ENCODE results near the gene RPL22.
A peak's percentile ranks its signal among the peaks of the same experiment; 100 is the strongest.

Gene RPL22

GRCh38 chr1:6171548-6172124 lies 27.8 kb downstream of the RPL22 start:
- no peak for DNase-seq

- DNase-seq = no peak
Measured at GRCh38 chr1:6170742-6171201, 28.6 kb downstream of the RPL22 start.

DNA sequence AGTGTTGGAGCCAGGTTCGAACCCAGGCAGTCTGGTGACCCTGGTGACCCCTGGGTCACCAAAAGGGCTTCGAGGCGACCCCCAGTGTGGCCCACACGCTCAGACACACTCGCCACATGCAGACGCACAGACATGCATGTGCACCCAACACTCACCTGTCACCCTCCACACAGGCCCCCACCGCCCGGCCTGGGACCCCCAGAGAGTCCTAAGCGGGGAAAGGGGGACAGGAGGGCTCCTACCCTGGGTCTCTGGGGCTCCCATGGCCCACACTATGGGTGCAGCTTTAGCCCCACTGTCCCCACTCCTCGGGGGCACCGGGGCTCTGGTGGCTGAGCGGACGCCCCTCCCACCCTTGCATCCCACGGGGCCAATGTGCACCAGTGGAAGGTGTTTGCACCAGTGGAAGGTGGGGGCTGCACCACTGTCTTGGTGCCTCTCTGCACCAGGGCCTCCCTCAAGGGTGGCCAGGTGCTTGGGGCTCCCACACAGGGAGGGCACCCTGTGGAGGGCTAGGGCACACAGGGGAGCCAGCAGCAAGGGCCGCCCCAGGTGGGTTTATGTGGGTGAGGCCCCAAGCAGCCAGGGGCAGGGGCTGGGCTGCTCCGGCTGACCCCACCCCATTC lies 29.2 kb downstream of the RPL22 start:
- DNase-seq = no peak

GRCh38 chr1:6168947-6169586 lies 30.3 kb downstream of the RPL22 start:
- DNase-seq = no peak

DNA sequence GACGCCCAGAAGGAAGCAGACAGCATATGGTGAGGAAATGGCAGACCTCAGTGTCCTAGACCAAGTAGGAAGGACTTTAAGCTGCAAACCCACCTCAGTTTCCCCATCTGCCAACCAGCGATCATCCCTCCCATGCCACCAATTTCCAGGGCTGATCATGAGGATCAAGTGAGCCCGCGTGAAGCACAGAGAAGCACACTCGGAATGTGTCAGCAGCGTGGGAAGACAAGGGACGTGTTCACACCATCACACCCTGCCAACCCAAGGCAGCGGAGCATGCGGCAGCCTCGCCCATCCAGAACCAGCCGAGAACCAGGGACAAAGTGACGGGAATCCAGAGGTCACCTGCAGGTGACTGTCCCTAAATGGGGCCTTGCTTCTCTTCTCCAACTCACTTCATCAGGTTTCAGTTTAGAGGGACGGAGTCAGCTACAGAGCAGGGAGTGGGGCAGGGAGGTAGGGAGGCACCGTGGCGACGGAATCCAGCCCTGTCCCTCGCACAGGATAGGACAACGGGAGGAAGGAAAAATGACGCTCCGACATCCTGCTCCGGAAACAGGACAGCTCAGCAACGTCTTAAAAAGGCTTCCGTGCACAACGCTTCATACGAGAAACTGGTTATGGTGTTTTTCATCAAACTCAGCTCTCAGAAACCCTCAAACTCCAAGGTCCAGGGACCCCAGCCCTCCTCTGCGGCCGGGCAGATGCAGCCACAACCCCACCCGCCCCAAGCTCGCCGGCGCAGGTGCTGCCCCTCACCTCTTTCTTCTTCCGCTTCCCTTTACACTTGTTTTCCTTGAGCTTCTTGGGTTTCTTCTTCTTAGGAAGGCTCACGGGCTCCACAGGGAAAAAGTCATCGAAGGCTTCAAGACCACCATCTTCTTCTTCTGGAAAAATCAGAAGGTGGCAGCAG lies 31.7 kb downstream of the RPL22 start:
- no peak for DNase-seq

DNA sequence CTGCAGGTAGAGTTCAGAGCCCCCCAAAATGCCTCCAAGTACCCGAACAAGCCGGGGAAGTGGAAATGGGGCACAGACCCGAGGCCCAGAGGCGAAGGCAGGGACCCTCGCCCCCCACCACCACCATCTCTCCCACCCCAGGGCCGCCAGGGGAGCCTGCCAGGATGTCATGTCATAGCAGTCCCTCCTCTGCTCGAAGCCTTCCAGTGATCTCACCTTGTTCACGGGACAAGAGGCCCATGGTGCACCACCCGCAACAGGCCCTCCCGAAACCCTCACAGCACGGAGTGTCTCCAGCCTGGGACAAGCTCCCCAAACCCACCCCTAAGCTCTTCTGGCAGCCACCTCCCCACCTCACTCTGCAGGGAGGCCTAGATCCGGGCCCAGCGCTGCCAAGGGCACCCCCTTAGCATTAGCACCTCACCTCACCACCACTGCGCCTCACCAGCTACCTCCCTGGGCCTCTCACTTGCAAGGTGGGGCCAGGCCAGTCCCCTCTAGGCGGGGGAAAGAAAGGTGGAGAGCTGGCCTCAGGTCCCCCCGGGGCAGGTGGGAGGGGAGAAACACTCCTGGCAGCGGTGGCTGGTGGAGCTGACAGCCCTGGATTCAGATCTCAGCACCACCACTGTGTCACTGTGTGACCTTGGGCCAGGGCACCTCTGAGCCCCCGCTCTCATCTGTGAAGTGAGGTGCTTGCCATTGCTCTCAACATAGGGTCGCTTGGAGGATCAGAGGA lies 32.6 kb downstream of the RPL22 start:
- no peak for DNase-seq

DNA sequence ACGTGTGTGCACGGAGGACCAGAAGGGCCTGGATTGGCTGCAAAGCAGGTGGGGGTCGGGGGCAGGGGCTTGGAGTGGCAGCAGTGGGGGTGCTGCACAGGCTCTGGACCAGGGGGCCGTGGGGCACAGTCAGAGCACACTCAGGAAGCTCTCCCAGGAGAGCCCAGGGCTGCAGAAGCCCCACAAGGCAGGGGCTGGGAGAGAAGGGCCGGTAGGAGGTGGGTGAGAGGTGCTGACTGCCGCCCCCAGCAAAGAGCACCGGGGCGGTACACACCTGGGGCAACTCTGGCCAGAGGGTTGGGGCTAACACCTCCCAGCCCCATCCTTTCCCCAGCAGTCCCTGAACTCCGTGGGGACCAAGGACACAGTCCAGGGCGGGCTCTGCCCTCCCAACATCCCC lies 33.2 kb downstream of the RPL22 start:
- no peak for DNase-seq

GRCh38 chr1:6165441-6165985 lies 33.9 kb downstream of the RPL22 start:
- no peak for DNase-seq

- no peak for DNase-seq
Measured at GRCh38 chr1:6165027-6165426, 34.4 kb downstream of the RPL22 start.

DNA sequence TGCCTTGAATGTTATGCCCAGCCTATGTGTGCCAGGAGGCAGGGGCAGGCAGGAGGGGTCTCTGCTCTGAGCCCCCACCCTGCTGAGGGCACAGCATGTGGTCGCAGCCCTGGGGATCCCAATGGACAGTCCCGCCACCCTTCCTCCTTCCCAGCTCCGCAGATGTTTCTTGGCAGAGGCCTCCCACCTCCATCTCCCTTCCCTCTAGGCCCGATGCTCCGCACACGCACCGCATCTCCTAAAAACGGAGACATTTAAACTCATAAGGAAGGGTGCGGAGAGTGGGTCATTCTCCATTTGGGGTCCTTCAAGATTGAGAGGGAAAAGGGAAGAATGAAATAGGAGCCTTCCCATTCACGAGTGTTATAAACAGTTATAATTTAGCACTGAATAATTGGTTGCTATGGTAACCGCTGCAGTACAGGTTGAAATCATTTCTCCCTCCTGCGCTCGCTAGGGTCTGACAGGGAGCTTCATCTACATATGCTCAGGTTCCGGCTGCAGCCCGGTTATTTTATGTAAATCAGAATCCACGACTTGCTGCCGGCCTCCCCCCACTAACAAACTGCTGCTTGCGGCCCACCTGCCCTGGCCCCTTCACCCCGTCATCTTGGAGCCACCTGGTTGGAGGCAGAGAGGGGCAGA lies 35.3 kb downstream of the RPL22 start:
- no peak for DNase-seq

- no peak for DNase-seq
Measured at GRCh38 chr1:6163191-6163972, 36.0 kb downstream of the RPL22 start.

DNA sequence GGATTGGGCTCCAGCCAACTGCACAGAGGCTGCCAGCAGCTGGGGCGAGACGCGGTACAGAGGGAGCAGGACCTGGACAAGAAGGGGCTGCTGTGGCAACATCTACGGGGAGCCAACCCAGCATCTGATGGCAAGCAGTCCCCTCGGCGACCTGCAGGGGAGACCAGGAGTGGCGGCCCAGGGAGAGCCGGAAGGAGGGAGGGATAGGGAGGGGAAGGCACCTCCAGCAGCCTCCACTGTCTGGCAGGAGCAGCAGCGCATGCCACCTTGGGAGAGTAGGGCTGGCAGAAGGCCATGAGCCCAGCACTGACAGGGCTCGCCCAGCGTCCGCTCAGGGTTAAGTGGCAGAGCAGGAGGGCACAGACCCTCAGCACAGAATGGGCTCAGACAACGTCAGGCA lies 36.6 kb downstream of the RPL22 start:
- DNase-seq = no peak

GRCh38 chr1:6162341-6162740 lies 37.1 kb downstream of the RPL22 start:
- DNase-seq = no peak

DNA sequence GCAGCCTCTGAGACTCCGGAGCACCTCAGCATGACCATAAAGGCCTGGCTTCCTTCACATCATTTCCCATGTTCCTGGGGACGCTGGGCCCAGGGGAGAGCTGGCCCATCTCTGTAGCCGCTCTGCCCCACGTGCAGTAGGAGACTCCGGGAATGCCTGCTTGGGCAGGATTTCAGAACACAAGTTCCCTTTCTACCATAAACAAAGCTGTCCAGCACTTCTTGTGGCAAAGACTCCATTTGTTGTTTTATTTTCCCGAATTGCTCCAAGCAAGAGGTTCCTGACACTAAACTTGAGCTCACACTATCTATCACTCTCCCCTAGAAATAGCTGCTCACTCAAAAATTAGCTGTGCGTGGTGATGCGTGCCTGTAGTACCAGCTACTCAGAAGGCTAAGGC lies 41.2 kb downstream of the RPL22 start:
- no peak for DNase-seq

- peak; percentile 58 to 72 for DNase-seq
Measured at GRCh38 chr1:6157528-6158174, 41.7 kb downstream of the RPL22 start.

- no peak for DNase-seq
Measured at GRCh38 chr1:6157132-6157527, 42.3 kb downstream of the RPL22 start.

GRCh38 chr1:6154525-6155319 lies 44.7 kb downstream of the RPL22 start:
- DNase-seq = no peak

DNA sequence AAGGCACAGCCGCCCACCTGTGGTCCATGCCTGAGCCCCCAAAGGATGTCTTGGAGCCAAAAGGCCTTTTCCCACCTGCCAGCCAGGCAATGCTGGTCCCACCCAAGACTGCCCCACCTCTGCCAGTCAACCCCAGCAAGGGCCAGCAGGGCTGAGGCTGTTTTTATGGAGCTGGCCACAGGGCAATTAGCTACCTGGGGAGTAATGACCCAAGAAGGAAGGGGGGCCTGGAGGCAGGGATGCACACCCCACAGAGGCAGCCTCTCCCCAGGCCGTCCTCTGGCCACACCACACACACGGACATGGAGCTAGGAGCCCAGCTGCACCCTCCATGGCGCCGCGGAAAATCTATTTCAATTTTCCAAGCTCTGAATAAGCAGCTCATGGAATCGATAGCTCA lies 46.5 kb downstream of the RPL22 start:
- no peak for DNase-seq

DNA sequence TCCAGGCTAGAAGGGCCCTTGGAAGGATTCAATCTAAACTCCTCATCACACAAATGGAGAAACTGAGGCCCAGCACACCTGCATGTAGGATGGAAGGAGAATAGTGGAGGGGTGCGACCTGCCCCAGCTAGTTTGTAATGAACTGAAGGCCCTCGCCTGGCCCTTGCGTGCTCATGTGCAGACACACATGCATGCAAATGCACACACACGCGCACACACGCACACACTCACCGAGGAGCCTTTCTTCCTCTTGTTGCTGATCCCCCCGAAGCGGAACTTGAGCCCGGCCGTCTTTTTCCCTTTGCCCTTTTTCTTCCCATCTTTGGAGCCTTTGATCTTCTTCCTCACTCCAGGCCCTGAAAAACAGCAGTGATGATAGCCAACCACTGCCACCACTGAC lies 47.2 kb downstream of the RPL22 start:
- no peak for DNase-seq

Measured in activated T-cell treated with anti-CD3 and anti-CD28 coated beads, Interleukin-2, amount 50 U/mL, for 48 hours (primary cell).